Caki2 (cell line): ENCODE measurements around the gene KANSL3. TPM values are rescaled to one million over a fixed set of nuclear protein-coding genes. Genes with fewer than 3 reads are reported as not detected.
"Not testable (repeated sequence)": the region's sequence is repeated elsewhere in the genome, so short reads cannot be mapped to it uniquely, and the experiment has no call there.

Experiments
- DNase-seq: peaks from one replicate; pipeline ENCODE4 v3.0.0-alpha.2; 2015; ENCODE audit warnings: low read depth
- in situ Hi-C: cut with HindIII; loops from 2 replicates; pipeline ENCODE4 v1.10.0; 2016; ENCODE audit warnings: low sequenced_read_pairs, low pct_unique_long_range_greater_than_20kb, mixed read lengths
- total RNA-seq: library from RNA; depleted of rRNA; stranded (reverse); fragments of >200 nt; shearing (Covaris generic); gene quantifications from 2 replicates; pipeline ENCODE4 v1.2.3, GENCODE V29; 2014; ENCODE audit warnings: low replicate concordance

Gene KANSL3
- total RNA-seq, 1 experiment from 2014 or later, result 56.1 TPM

GRCh38 chr2:96662360-96662759, 24.2 kb upstream of the KANSL3 start:
- no peak for DNase-seq
- in situ Hi-C loops, result no loop called here

DNA sequence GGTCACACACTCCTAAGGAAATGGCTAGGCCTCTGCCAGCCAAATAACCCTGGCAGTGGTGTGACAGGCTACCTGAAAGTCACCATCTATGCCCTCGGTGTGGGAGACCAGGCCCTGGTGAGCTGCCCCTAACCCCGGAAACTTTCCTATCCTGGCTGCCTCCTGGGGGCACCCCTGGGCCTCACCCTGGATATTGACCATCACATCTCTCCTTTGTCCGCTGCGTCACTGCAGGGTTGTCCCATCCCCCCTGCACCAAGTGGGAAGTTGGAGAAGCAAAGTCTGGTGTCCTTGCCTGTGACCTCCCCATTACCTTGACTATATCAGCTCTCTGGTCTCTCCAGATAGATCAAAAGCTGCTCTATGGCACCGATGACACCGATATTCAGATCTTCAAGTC, 23.2 kb upstream of the KANSL3 start:
- no peak for DNase-seq
- in situ Hi-C loops, result no loop called here

- in situ Hi-C loops, result no loop called here
- no peak for DNase-seq
Observed at GRCh38 chr2:96656540-96656939, 18.4 kb upstream of the KANSL3 start.

- DNase-seq, result no peak
- in situ Hi-C loops, result no loop called here
Observed at GRCh38 chr2:96655526-96655925, 17.4 kb upstream of the KANSL3 start.

DNA sequence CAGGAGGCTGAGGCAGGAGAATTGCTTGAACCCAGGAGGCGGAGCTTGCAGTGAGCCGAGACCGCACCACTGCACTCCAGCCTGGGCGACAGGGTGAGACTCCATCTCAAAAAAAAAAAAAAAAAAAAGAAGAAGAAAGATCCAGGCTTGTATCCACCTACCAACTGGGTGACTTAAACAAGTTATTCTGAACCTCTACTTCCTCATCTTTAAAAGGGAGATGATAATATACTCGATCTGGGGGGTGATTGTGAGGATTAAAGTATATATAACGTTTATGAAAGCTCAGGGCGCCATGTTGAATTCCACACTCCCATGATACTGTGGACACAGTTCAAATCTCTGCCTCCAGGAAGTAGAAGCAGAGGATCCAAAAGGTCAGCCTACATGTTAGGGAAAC, 16.7 kb upstream of the KANSL3 start:
- in situ Hi-C loops, result not testable (repeated sequence)

DNA sequence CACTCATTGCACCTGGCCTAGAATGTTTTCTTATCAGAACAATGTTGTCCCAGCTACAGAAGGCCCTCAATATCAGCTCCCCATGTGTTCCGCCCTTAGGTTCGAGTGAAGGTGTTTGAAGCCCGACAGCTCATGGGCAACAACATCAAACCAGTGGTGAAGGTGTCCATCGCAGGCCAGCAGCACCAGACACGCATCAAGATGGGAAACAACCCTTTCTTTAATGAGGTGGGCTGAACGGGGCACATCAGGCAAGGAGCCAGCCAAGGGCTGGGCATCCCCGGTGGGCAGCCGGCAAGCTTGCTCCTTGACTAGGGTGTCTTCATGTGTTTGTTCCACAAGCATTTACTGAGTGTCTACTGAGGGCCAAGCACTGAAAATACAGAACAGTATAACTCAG, 13.7 kb upstream of the KANSL3 start:
- no peak for DNase-seq
- in situ Hi-C loops, result no loop called here

More for the DNA sequence above, 16.7 kb upstream of the KANSL3 start:
- DNase-seq, result not testable (repeated sequence)

GRCh38 chr2:96649342-96649741, 11.2 kb upstream of the KANSL3 start:
- in situ Hi-C loops, result no loop called here
- DNase-seq, result no peak

GRCh38 chr2:96648306-96648930, 10.3 kb upstream of the KANSL3 start:
- in situ Hi-C loops, result no loop called here
- DNase-seq, result no peak

DNA sequence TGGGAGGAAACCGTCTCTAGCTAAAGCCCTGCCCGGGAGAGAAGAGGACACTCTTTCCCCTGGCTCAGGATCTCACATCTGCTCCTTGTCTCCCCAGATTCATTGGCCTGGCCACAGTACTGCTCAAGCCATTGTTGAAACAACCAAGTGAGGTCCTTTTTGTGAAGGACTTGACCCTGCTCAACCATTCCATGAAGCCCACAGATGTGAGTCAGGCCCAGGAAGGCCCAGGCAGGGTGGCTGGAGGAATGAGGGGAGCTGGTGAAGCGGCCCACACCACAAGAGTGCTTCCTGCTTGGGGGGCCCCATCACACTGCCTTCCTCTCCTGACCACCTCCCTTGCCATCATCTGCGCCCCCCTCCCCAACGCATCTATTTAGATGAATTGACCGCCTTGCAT, 9.6 kb upstream of the KANSL3 start:
- in situ Hi-C loops, result no loop called here
- DNase-seq, result no peak

DNA sequence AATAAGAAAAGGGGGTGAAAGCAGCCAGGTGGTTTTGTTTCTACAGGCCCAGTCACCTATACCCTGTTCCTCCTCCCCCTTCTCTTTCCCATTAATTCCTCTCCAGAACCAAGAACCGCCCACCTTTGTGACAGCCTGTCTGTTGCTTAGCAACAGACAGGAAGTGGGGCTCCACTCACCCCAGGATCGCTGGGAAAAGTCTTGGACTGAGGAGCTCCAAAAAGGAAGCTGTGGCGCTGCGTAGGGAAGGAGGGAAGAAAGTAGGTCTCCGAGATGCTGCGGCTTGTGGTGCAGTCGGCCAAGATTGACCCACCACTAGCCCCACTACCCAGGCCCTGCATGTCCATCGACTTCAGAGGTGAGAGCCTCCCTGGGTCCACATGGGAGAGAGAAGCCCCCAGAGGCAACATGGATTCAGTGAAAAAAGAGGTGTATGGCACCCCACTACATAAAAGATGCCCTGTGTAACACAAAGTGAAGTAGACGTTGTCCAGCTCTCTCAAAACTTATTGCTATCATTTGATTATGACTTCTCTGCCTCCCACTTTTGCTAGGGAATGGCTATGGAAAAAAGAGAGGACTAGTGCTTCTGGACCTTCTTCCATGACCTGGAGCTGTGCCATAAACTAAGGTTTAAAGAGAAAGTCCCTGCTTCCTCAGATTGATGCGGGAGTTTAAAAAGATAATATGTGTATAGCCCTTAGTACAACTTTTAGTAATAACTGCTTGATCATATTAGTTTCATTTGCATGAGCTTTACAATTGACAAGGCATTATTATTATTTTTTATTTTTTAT, 4.7 kb upstream of the KANSL3 start, which contains the start of gene FER1L5:
Gene FER1L5 (plus strand): TSS at position 201 of the 797 bp plus-strand sequence. CDS start 73 bp downstream, at position 274.
- in situ Hi-C loops, result no loop called here
- DNase-seq, result no peak

- in situ Hi-C loops, result no loop called here
- DNase-seq, result peak; percentile 88
Observed at GRCh38 chr2:96637385-96638143, 548 bp downstream of the KANSL3 start.

- peak; percentile 58 for DNase-seq
- in situ Hi-C loops, result no loop called here
Observed at GRCh38 chr2:96636551-96637171, 1.5 kb downstream of the KANSL3 start.

- no peak for DNase-seq
- in situ Hi-C loops, result no loop called here
Observed at GRCh38 chr2:96633641-96634040, 4.5 kb downstream of the KANSL3 start.

- in situ Hi-C loops, result no loop called here
- DNase-seq, result peak; percentile 88
Observed at GRCh38 chr2:96631804-96632435, 6.2 kb downstream of the KANSL3 start.

DNA sequence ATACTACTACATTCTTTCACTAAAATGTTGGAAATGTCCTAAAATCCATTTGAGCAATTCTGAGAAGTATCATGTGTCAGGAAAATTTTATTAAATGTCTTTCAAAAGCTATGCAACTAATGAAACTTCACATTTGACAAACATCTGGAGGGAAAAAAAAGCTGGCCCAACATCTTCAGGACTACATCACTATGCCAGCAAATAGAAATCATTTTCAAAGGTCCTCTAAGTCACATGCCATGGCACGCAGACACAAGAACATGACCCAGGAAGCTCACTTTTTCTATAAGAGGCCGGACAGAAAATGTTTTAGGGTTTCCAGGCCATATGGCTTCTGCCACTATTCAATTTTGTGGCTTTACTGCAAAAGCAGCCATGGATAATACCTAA, 11.6 kb downstream of the KANSL3 start:
- DNase-seq, result no peak
- in situ Hi-C loops, result no loop called here

DNA sequence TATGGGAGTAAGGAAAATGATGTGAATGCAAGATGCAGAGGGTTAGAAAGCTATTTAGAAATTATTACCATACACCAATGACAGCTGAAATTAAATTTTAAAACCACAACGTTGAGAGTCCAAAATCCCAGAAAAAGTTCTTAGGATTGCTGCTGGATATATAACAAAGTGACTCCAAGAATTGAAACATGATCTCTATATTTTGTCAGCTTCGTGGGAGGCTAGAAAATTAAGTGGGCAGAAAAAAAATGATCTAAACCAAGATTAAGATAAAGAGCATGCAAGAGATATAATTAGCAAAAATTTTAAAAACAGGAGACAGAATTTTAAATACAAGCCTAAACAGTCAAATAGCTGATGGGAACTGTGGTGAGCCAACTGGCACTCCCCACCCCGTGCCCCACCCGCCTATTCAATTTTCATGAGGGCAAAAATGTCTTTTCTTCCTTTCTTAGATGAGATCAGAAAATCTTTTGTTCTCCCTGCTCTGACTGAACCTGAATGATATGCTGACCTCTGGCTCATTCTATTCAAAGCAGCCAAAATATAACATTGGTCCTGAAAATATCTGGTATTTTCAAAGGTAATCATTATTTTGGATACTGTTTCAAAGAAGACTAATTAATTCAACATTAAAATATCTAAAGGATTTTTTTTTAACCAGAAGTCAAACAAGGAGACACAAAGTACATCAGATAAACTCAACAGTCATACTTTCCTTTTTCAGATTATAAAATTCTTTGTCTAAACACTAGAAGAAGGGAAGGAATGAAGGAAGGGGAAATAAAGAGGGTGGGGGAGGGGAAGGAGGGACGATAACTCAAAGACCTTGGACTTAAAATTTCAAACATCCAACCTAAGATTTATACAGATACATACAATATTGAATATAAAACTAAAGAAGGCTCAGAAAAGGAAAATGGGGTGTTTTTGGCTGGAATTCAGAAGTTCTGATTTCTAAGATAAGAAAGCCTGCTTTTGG, 12.2 kb downstream of the KANSL3 start:
- DNase-seq, result no peak
- in situ Hi-C loops, result no loop called here

DNA sequence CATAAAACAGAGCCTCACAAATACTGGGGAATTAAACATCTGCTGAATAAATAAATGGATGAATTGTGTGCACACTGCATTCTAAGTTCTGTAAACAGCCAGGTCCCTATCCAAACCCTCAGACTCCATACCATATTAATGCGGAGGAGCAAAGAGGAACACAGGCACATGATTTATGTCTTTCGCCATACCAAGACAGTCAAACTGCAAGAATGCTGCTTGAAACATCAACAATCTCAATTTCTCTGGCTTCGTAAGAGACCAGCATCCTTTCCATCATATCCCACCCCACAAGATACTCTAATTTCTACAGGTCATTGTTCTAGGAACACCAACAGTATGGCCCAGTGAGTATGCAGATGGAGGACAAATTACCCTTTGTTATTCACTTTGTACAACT, 15.0 kb downstream of the KANSL3 start:
- in situ Hi-C loops, result no loop called here
- no peak for DNase-seq
